MM.1S (cell line): ENCODE measurements around the gene ITPR1.

ENCODE experiments used
- DNase-seq: peaks from one replicate; pipeline ENCODE4 v3.0.0-alpha.2; 2015
- H2AFZ ChIP-seq: fragments of 300-600 bp; sonication (generic); 2 replicates; pipeline ENCODE4 v1.6.0; 2016; ENCODE audit warnings: antibody characterized with exemption, low read length
- H3F3A ChIP-seq: fragments of 300-600 bp; sonication (generic); 2 replicates; pipeline ENCODE4 v1.6.1; 2016; ENCODE audit warnings: mild to moderate bottlenecking, antibody characterized with exemption, low read length, moderate library complexity, mixed read lengths; ENCODE audit not compliant: insufficient read depth
- H3K27ac ChIP-seq: fragments of 300-600 bp; sonication (generic); 2 replicates; pipeline ENCODE4 v1.5.1; 2016; ENCODE audit warnings: mild to moderate bottlenecking, low read length
- H3K27me3 ChIP-seq: fragments of 300-600 bp; sonication (generic); replicated peaks from 2 replicates; pipeline ENCODE4 v1.6.0; 2016; ENCODE audit warnings: low read length; ENCODE audit not compliant: insufficient read depth
- H3K36me3 ChIP-seq: fragments of 300-600 bp; sonication (generic); replicated peaks from 2 replicates; pipeline ENCODE4 v1.6.1; 2016; ENCODE audit warnings: mild to moderate bottlenecking, low read length, mixed read lengths; ENCODE audit not compliant: insufficient read depth
- H3K4me1 ChIP-seq: fragments of 300-600 bp; sonication (generic); 2 replicates; pipeline ENCODE4 v1.6.1; 2016; ENCODE audit warnings: low read length, mixed read lengths
- H3K4me2 ChIP-seq: fragments of 300-600 bp; sonication (generic); 2 replicates; pipeline ENCODE4 v1.6.0; 2016; ENCODE audit warnings: low read depth, low read length
- H3K4me3 ChIP-seq: fragments of 300-600 bp; sonication (generic); 2 replicates; pipeline ENCODE4 v1.5.1; 2016; ENCODE audit warnings: low read length, mixed read lengths
- H3K79me2 ChIP-seq: fragments of 300-600 bp; sonication (generic); 2 replicates; pipeline ENCODE4 v1.6.1; 2016; ENCODE audit warnings: mixed run types, low read length, mixed read lengths
- H3K9ac ChIP-seq: fragments of 300-600 bp; sonication (generic); 2 replicates; pipeline ENCODE4 v1.6.1; 2016; ENCODE audit warnings: low read length, mixed read lengths
- H3K9me2 ChIP-seq: fragments of 300-600 bp; sonication (generic); replicated peaks from 2 replicates; pipeline ENCODE4 v1.6.1; 2016; ENCODE audit warnings: mild to moderate bottlenecking, low read length, mixed read lengths; ENCODE audit not compliant: insufficient read depth
- H3K9me3 ChIP-seq: fragments of 300-600 bp; sonication (generic); replicated peaks from 2 replicates; pipeline ENCODE4 v1.6.1; 2016; ENCODE audit warnings: mild to moderate bottlenecking, low read length, mixed read lengths; ENCODE audit not compliant: insufficient read depth
- H4K20me1 ChIP-seq: fragments of 300-600 bp; sonication (generic); 2 replicates; pipeline ENCODE4 v1.6.1; 2016; ENCODE audit warnings: mild to moderate bottlenecking, low read length, moderate library complexity, mixed read lengths; ENCODE audit not compliant: insufficient read depth
- EZH2 ChIP-seq: fragments of 300-600 bp; sonication (generic); optimal IDR thresholded peaks from 2 replicates; pipeline ENCODE3; 2017; ENCODE audit warnings: low read depth, mild to moderate bottlenecking, antibody characterized with exemption, low read length, mixed read lengths
- EZH2phosphoT487 ChIP-seq: fragments of 300-600 bp; sonication (generic); IDR thresholded peaks from 2 replicates; pipeline ENCODE4 v1.6.1; 2018; ENCODE audit warnings: antibody characterized with exemption, low read length
- TF ChIP-seq, protein P1 (sequence below): fragments of 300-600 bp; sonication (generic); IDR thresholded peaks from 2 replicates; pipeline ENCODE4 v1.5.1; 2016; ENCODE audit warnings: antibody characterized with exemption, low read length, mixed read lengths

ITPR1 gene

GRCh38 chr3:4581920-4582611, 88.9 kb downstream of the ITPR1 start:
- Histone ChIP-seq H2AFZ (no peak overlapping the region), H3K4me1 (no peaks in the 10 kb centered on the region), H3K9me2 (no peaks in the 10 kb centered on the region), H3K36me3 (no peaks in the 10 kb centered on the region), H3K4me2 (no peak overlapping the region), H3K9ac (no peak overlapping the region), H3F3A (no peaks in the 10 kb centered on the region), H3K27ac (no peak overlapping the region), H4K20me1 (no peaks in the 10 kb centered on the region), H3K9me3 (no peaks in the 10 kb centered on the region), H3K79me2 (no peaks in the 10 kb centered on the region), H3K4me3 (no peak overlapping the region), H3K27me3 (no peaks in the 10 kb centered on the region)
- DNase-seq, result no peak
- TF ChIP-seq, protein P1, sequence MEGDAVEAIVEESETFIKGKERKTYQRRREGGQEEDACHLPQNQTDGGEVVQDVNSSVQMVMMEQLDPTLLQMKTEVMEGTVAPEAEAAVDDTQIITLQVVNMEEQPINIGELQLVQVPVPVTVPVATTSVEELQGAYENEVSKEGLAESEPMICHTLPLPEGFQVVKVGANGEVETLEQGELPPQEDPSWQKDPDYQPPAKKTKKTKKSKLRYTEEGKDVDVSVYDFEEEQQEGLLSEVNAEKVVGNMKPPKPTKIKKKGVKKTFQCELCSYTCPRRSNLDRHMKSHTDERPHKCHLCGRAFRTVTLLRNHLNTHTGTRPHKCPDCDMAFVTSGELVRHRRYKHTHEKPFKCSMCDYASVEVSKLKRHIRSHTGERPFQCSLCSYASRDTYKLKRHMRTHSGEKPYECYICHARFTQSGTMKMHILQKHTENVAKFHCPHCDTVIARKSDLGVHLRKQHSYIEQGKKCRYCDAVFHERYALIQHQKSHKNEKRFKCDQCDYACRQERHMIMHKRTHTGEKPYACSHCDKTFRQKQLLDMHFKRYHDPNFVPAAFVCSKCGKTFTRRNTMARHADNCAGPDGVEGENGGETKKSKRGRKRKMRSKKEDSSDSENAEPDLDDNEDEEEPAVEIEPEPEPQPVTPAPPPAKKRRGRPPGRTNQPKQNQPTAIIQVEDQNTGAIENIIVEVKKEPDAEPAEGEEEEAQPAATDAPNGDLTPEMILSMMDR, result no peak
- TF ChIP-seq EZH2 (no peak), EZH2phosphoT487 (no peak)

DNA sequence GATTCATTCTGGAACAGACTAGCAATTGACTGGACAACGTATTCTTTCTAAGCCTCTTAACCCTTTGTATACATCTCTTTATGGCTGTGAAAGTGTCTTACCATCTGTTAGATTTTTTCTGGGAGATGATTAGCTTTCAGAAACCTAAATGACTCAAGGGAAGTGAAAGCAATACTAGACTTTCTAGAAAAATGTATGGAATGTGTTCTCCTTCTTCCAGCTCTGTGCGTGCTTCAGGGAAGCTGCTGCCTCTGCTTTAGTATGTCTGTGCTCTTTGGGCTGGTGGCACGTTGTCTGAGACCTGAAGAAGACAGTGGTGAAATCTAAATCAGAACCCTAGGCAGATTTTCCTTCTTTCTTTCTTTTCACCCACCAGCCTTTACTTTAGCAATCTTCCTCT, 89.5 kb downstream of the ITPR1 start:
- no peak overlapping the region for H2AFZ ChIP-seq
- no peak overlapping the region for H3K9ac ChIP-seq
- no peak overlapping the region for H3K4me3 ChIP-seq
- DNase-seq, result no peak
- no peak for TF ChIP-seq EZH2
- H3K36me3 ChIP-seq, result no peaks in the 10 kb centered on the region
- no peak overlapping the region for H3K27ac ChIP-seq
- H3K4me1 ChIP-seq, result no peaks in the 10 kb centered on the region
- H3K27me3 ChIP-seq, result no peaks in the 10 kb centered on the region
- H4K20me1 ChIP-seq, result no peaks in the 10 kb centered on the region
- no peaks in the 10 kb centered on the region for H3F3A ChIP-seq
- no peaks in the 10 kb centered on the region for H3K79me2 ChIP-seq
- H3K9me3 ChIP-seq, result no peaks in the 10 kb centered on the region
- no peak overlapping the region for H3K4me2 ChIP-seq
- no peaks in the 10 kb centered on the region for H3K9me2 ChIP-seq

- no peaks in the 10 kb centered on the region for H3K79me2 ChIP-seq
- no peak overlapping the region for H2AFZ ChIP-seq
- TF ChIP-seq EZH2phosphoT487 (no peak), EZH2 (no peak)
- TF ChIP-seq, protein P1, result no peak
Observed at GRCh38 chr3:4583416-4583815, 90.3 kb downstream of the ITPR1 start.

More at GRCh38 chr3:4583416-4583815, 90.3 kb downstream of the ITPR1 start:
- no peaks in the 10 kb centered on the region for H3K27me3 ChIP-seq
- DNase-seq, result no peak
- H3K9me2 ChIP-seq, result no peaks in the 10 kb centered on the region
- H3K4me3 ChIP-seq, result no peak overlapping the region
- no peaks in the 10 kb centered on the region for H3K36me3 ChIP-seq
- no peaks in the 10 kb centered on the region for H3K9me3 ChIP-seq
- H3K27ac ChIP-seq, result no peak overlapping the region
- H4K20me1 ChIP-seq, result no peaks in the 10 kb centered on the region
- no peaks in the 10 kb centered on the region for H3K4me1 ChIP-seq
- H3K9ac ChIP-seq, result no peak overlapping the region
- no peaks in the 10 kb centered on the region for H3F3A ChIP-seq
- no peak overlapping the region for H3K4me2 ChIP-seq
